OCI-LY3 (cell line): ENCODE data around the gene ARHGAP5.

ENCODE experiments used
- H2AFZ ChIP-seq: fragments of 200-600, 300-600 bp; shearing (Covaris generic); 2 replicates; pipeline ENCODE4 v1.6.0; 2014; ENCODE audit warnings: antibody characterized with exemption, low read depth, low read length
- H3K27ac ChIP-seq: fragments of 200-600, 300-600 bp; sonication (generic); 2 replicates; pipeline ENCODE4 v1.5.1; 2014; ENCODE audit warnings: mild to moderate bottlenecking, low read length, moderate library complexity, mixed read lengths
- H3K27me3 ChIP-seq: fragments of 200-600, 300-600 bp; sonication (generic); 2 replicates; pipeline ENCODE4 v1.6.1; 2014; ENCODE audit warnings: low read depth, low read length, mixed read lengths
- H3K36me3 ChIP-seq: fragments of 200-600, 300-600 bp; sonication (generic); replicated peaks from 2 replicates; pipeline ENCODE3; 2014; ENCODE audit warnings: low read depth, low read length, mixed read lengths
- H3K4me1 ChIP-seq: fragments of 300-600, 200-600 bp; sonication (generic); 2 replicates; pipeline ENCODE4 v1.6.1; 2014; ENCODE audit warnings: low read length, mixed read lengths
- H3K4me2 ChIP-seq: fragments of 200-600, 300-600 bp; sonication (generic); 2 replicates; pipeline ENCODE4 v1.6.1; 2014; ENCODE audit warnings: low read length, mixed read lengths
- H3K4me3 ChIP-seq: fragments of 300-600, 200-600 bp; sonication (generic); 2 replicates; pipeline ENCODE4 v1.5.1; 2014; ENCODE audit warnings: antibody characterized with exemption, mild to moderate bottlenecking, low read length, moderate library complexity
- H3K79me2 ChIP-seq: fragments of 300-600, 200-600 bp; shearing (Covaris generic); 2 replicates; pipeline ENCODE4 v1.6.1; 2014; ENCODE audit warnings: mild to moderate bottlenecking, low read length, mixed read lengths
- H3K9ac ChIP-seq: fragments of 300-600, 200-600 bp; shearing (Covaris generic); 2 replicates; pipeline ENCODE4 v1.6.0; 2014; ENCODE audit warnings: mild to moderate bottlenecking, low read length, moderate library complexity
- H3K9me3 ChIP-seq: fragments of 200-600, 300-600 bp; shearing (Covaris generic); 2 replicates; pipeline ENCODE4 v1.6.1; 2014; ENCODE audit warnings: low read length, mixed read lengths; ENCODE audit not compliant: insufficient read depth
- H4K20me1 ChIP-seq: fragments of 200-600, 300-600 bp; sonication (generic); 2 replicates; pipeline ENCODE4 v1.6.1; 2016; ENCODE audit warnings: low read length, mixed read lengths; ENCODE audit not compliant: insufficient read depth
- CTCF ChIP-seq: fragments of 200-600, 300-600 bp; sonication (generic); IDR thresholded peaks from 2 replicates; pipeline ENCODE4 v1.5.1; 2014; ENCODE audit warnings: antibody characterized with exemption, low read length, low read depth
- EZH2phosphoT487 ChIP-seq: fragments of 200-600 bp; shearing (Covaris generic); IDR thresholded peaks from 2 replicates; pipeline ENCODE4 v1.6.1; 2018; ENCODE audit warnings: antibody characterized with exemption, mixed run types, low read depth

Gene ARHGAP5

GRCh38 chr14:32200368-32201192 lies 123.5 kb downstream of the ARHGAP5 start:
- Histone ChIP-seq H3K9ac (peak overlapping the region; percentile 80), H3K36me3 (no peaks in the 10 kb centered on the region), H4K20me1 (no peaks in the 10 kb centered on the region), H3K4me3 (peak overlapping the region; percentile 97), H3K4me2 (peak overlapping the region; percentile 98), H3K27me3 (peaks cover 8% of the 10 kb centered on the region; the same call in 1 of the 2 replicates), H3K9me3 (no peaks in the 10 kb centered on the region), H3K4me1 (peaks cover 23% of the 10 kb centered on the region), H3K79me2 (no peaks in the 10 kb centered on the region), H3K27ac (peak overlapping the region; percentile 52), H2AFZ (peak overlapping the region; percentile 84)
- TF ChIP-seq CTCF (no peak), EZH2phosphoT487 (no peak)

GRCh38 chr14:32201193-32201815 lies 124.2 kb downstream of the ARHGAP5 start:
- Histone ChIP-seq H4K20me1 (0 out of 2 replicates have a peak, but pooled peaks cover 3% of the 10 kb centered on the region), H3K4me3 (peak overlapping the region; percentile 97), H3K4me2 (peak overlapping the region; percentile 98), H3K4me1 (peaks cover 30% of the 10 kb centered on the region), H3K79me2 (no peaks in the 10 kb centered on the region), H3K27me3 (peaks cover 8% of the 10 kb centered on the region; the same call in 1 of the 2 replicates), H3K27ac (peak overlapping the region; percentile 55), H3K36me3 (no peaks in the 10 kb centered on the region), H2AFZ (peak overlapping the region; percentile 84), H3K9ac (peak overlapping the region; percentile 80), H3K9me3 (no peaks in the 10 kb centered on the region)
- TF ChIP-seq CTCF (no peak), EZH2phosphoT487 (no peak)

GRCh38 chr14:32201816-32202490 lies 124.8 kb downstream of the ARHGAP5 start, which contains the start of gene RNU6-7:
Gene RNU6-7, plus strand, starts transcription at chr14:32202045.
- Histone ChIP-seq H3K4me2 (peak within 1 kb of the TSS; percentile 98), H3K27ac (peak within 1 kb of the TSS; percentile 55), H3K9ac (peak within 1 kb of the TSS; percentile 80), H2AFZ (peak within 1 kb of the TSS; percentile 84), H3K79me2 (no peaks in the 10 kb centered on the region), H4K20me1 (peaks cover 8% of the 10 kb centered on the region; the same call in 1 of the 2 replicates), H3K4me1 (peaks cover 36% of the 10 kb centered on the region), H3K4me3 (peak within 1 kb of the TSS; percentile 97), H3K27me3 (peaks cover 13% of the 10 kb centered on the region; the same call in 1 of the 2 replicates), H3K9me3 (no peaks in the 10 kb centered on the region), H3K36me3 (no peaks in the 10 kb centered on the region)
- TF ChIP-seq CTCF (no peak), EZH2phosphoT487 (no peak)

- H3K36me3 ChIP-seq = no peaks in the 10 kb centered on the region
- peaks cover 19% of the 10 kb centered on the region for H3K27me3 ChIP-seq
- peak overlapping the region; percentile 80 for H3K9ac ChIP-seq
- H2AFZ ChIP-seq = peak overlapping the region; percentile 77
- TF ChIP-seq EZH2phosphoT487 (no peak), CTCF (no peak)
- H4K20me1 ChIP-seq = peaks cover 8% of the 10 kb centered on the region; the same call in 1 of the 2 replicates
- H3K9me3 ChIP-seq = no peaks in the 10 kb centered on the region
- H3K27ac ChIP-seq = peak overlapping the region; percentile 55
- H3K4me1 ChIP-seq = peaks cover 40% of the 10 kb centered on the region
- H3K4me3 ChIP-seq = peak overlapping the region; percentile 97
- no peaks in the 10 kb centered on the region for H3K79me2 ChIP-seq
- H3K4me2 ChIP-seq = peak overlapping the region; percentile 98
These were observed 125.4 kb downstream of the ARHGAP5 start for GRCh38 chr14:32202491-32202997.
